Peyer's patch (tissue), 4 donors: ENCODE results near the gene EEF1A1. TPM values are rescaled to one million over a fixed set of nuclear protein-coding genes. Genes with fewer than 3 reads are reported as not detected.
"Not testable (repeated sequence)": the region's sequence is repeated elsewhere in the genome, so short reads cannot be mapped to it uniquely, and the experiment has no call there.

Source experiments
- DNase-seq, 3 donors: peaks; one replicate each; pipeline ENCODE4 v3.0.0-alpha.2; 2017 to 2019
- H3K27ac ChIP-seq, 4 donors: fragments of 200-600 bp; sonication (generic); one replicate each; pipeline ENCODE4 v1.5.1; 2016 to 2019
- H3K27me3 ChIP-seq, 2 donors: fragments of 200-600 bp; sonication (generic); one replicate each; pipeline ENCODE4 v1.5.1; 2019
- H3K36me3 ChIP-seq, 3 donors: fragments of 200-600 bp; sonication (generic); one replicate each; pipeline ENCODE4 v1.5.1; 2016 to 2019
- H3K4me1 ChIP-seq, 4 donors: fragments of 200-600 bp; sonication (generic); one replicate each; pipeline ENCODE4 v1.5.1; 2016 to 2019
- H3K4me3 ChIP-seq, 4 donors: fragments of 200-600 bp; sonication (generic); 1 replicate in 3 of 4; 2 replicates in 1 of 4; pipeline ENCODE4 v1.5.1; 2016 to 2019; ENCODE audit warnings: mild to moderate bottlenecking in 1 of 4
- H3K9me3 ChIP-seq, 4 donors: fragments of 200-600 bp; sonication (generic); one replicate each; pipeline ENCODE4 v1.5.1; 2016 to 2019; ENCODE audit warnings: mild to moderate bottlenecking in 1 of 4
- CTCF ChIP-seq, 6 experiments: fragments of 450-650 bp in 4 of 6; fragments of 200-600 bp in 2 of 6; sonication (generic) in 1 of 6; IDR thresholded peaks; one replicate each; pipeline ENCODE4 v1.5.1; 2017 to 2019; ENCODE audit warnings: antibody characterized with exemption in 6 of 6, mild to moderate bottlenecking in 3 of 6, moderate library complexity in 1 of 6
- POLR2A ChIP-seq, 2 donors: fragments of 450-650 bp; IDR thresholded peaks; one replicate each; pipeline ENCODE4 v1.5.1; 2017; ENCODE audit warnings: antibody characterized with exemption in 2 of 2, mild to moderate bottlenecking in 2 of 2, moderate library complexity in 2 of 2
- total RNA-seq, 4 donors: library from RNA; depleted of rRNA; stranded (reverse); fragments of >200 nt; gene quantifications; one replicate each; pipeline ENCODE4 v1.1.0, GENCODE V29; 2016

Gene EEF1A1
- total RNA-seq, 4 donors from 2014 or later: 4,216 to 7,500 (median 5,030) TPM

DNA sequence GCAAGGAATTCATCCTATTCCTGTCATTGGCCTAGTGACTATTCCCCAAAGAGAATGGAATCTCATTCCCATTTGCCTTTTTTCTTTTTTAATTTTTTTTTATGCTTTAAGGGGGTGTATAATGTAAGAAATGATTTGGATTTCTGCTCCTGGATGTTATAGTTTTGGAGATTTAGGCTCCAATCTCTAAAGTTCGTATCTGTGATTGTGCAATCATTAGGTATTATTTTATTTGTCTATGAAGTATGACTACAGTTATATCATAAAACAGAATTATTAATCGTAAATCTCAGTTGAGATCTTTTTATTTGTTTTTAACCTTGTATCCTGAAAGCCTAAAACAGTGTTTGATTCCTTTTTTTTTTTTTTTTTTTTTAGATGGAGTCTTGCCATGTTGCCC lies 41.7 kb upstream of the EEF1A1 start:
- TF ChIP-seq CTCF (IDR thresholded peaks at IDR 0.05): no peak
- TF ChIP-seq POLR2A (IDR thresholded peaks at IDR 0.05): no peak
- H3K4me3 ChIP-seq: no peak overlapping the region
- H3K36me3 ChIP-seq: no peaks in the 10 kb centered on the region
- H3K4me1 ChIP-seq: peaks cover 0 to 6% (median 0%) of the 10 kb centered on the region in 4 donors
- H3K27me3 ChIP-seq: no peaks in the 10 kb centered on the region
- H3K27ac ChIP-seq: no peak overlapping the region
- H3K9me3 ChIP-seq: no peaks in the 10 kb centered on the region
- no peak for DNase-seq

DNA sequence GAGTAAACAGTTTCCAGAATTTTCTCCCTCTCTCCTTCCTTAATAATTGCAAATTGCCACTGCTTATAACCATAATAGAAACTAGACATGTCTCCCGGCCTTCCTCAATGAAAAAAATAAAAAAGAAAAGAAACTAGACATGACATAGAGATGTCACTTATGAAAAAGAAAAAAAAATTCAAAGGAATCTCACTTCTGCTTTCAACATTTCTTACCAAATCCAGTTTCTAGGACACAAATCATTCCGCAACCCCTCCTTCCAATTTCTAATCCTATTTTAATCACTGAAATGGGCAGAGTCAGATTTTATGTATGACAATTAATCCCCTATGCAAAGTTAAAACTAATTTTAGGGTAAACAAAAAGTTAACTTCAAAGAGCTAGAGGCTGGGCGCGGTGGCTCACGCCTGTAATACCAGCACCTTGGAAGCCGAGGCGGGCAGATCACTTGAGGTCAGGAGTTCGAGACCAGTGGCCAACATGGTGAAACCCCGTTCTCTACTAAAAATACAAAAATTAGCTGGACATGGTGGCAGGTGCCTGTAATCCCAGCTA lies 40.1 kb upstream of the EEF1A1 start:
- Histone ChIP-seq H3K27ac (no peak overlapping the region), H3K4me1 (no peaks in the 10 kb centered on the region), H3K27me3 (no peaks in the 10 kb centered on the region), H3K9me3 (no peaks in the 10 kb centered on the region), H3K36me3 (no peaks in the 10 kb centered on the region), H3K4me3 (no peak overlapping the region)
- TF ChIP-seq CTCF (IDR thresholded peaks at IDR 0.05) (no peak), POLR2A (IDR thresholded peaks at IDR 0.05) (no peak)
- DNase-seq: no peak

- TF ChIP-seq POLR2A (IDR thresholded peaks at IDR 0.05) (no peak), CTCF (IDR thresholded peaks at IDR 0.05) (no peak)
- Histone ChIP-seq H3K4me3 (no peak overlapping the region), H3K4me1 (no peaks in the 10 kb centered on the region)
Measured at GRCh38 chr6:73560182-73560732, 39.4 kb upstream of the EEF1A1 start.

GRCh38 chr6:73559399-73559794 lies 38.6 kb upstream of the EEF1A1 start:
- not testable (repeated sequence) for H3K4me3 ChIP-seq, H3K27ac ChIP-seq, H3K4me1 ChIP-seq, H3K9me3 ChIP-seq, H3K36me3 ChIP-seq, DNase-seq, H3K27me3 ChIP-seq

More at GRCh38 chr6:73560182-73560732, 39.4 kb upstream of the EEF1A1 start:
- no peak for DNase-seq
- no peaks in the 10 kb centered on the region for H3K36me3 ChIP-seq
- no peaks in the 10 kb centered on the region for H3K27me3 ChIP-seq
- H3K9me3 ChIP-seq: no peaks in the 10 kb centered on the region
- H3K27ac ChIP-seq: no peak overlapping the region

GRCh38 chr6:73558624-73559398 lies 38.0 kb upstream of the EEF1A1 start:
- Histone ChIP-seq H3K27ac (no peak overlapping the region), H3K9me3 (no peaks in the 10 kb centered on the region), H3K36me3 (no peaks in the 10 kb centered on the region), H3K4me3 (no peak overlapping the region), H3K27me3 (no peaks in the 10 kb centered on the region), H3K4me1 (no peaks in the 10 kb centered on the region)
- DNase-seq: no peak
- TF ChIP-seq POLR2A (IDR thresholded peaks at IDR 0.05): no peak
- no peak for TF ChIP-seq CTCF (IDR thresholded peaks at IDR 0.05)

DNA sequence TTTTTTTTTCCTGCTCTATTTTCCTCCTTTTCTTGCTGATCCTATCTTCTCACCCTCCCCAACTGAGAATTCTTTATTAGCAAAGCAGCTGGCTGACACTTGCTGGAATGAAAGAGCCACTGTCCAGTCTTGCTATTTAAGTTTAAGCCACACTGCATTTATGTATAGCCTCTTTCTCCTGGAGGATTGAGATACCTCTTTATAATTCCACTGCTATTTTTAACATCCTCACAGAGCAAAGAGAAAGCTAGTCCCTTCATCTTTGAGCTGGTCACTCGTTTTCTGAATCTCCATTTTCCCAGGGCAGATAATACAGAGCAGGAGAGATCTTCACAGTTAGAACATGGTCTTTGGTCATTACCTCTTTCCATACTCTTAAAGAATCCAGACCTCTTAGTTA lies 36.0 kb upstream of the EEF1A1 start:
- Histone ChIP-seq H3K27me3 (no peaks in the 10 kb centered on the region), H3K36me3 (no peaks in the 10 kb centered on the region), H3K4me1 (no peaks in the 10 kb centered on the region), H3K9me3 (no peaks in the 10 kb centered on the region), H3K4me3 (no peak overlapping the region), H3K27ac (no peak overlapping the region)
- no peak for TF ChIP-seq CTCF (IDR thresholded peaks at IDR 0.05)
- no peak for DNase-seq

- H3K4me3 ChIP-seq, DNase-seq, H3K36me3 ChIP-seq, H3K27ac ChIP-seq, H3K9me3 ChIP-seq, H3K4me1 ChIP-seq, H3K27me3 ChIP-seq: not testable (repeated sequence)
Measured at GRCh38 chr6:73555380-73555949, 34.6 kb upstream of the EEF1A1 start.

DNA sequence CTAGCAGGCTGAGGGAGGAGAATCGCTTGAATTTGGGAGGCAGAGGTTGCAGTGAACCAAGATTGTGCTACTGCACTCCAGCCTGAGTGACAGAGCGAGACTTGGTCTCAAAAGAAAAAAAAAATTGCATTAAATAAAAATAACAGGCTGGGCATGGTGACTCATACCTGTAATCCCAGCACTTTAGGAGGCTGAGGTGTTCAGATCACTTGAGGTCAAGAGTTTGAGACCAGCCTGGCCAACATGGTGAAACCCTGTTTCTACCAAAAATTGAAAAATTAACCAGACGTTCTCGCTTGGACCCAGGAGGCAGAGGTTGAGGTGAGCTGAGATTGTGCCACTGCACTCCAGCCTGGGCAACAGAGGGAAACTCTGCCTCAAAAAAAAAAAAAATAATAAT lies 30.3 kb upstream of the EEF1A1 start:
- DNase-seq, H3K27ac ChIP-seq, H3K9me3 ChIP-seq, H3K4me3 ChIP-seq, H3K4me1 ChIP-seq, H3K36me3 ChIP-seq, H3K27me3 ChIP-seq: not testable (repeated sequence)
